ENCODE data around the gene KLF2. TPM values are rescaled to one million over a fixed set of nuclear protein-coding genes. Genes with fewer than 3 reads are reported as not detected.

The KLF2 gene
- total and polyA plus RNA-seq, 2 donors (not counting 1 experiment from before 2014, with no cell fraction given): 242 to 3,965 TPM

DNA sequence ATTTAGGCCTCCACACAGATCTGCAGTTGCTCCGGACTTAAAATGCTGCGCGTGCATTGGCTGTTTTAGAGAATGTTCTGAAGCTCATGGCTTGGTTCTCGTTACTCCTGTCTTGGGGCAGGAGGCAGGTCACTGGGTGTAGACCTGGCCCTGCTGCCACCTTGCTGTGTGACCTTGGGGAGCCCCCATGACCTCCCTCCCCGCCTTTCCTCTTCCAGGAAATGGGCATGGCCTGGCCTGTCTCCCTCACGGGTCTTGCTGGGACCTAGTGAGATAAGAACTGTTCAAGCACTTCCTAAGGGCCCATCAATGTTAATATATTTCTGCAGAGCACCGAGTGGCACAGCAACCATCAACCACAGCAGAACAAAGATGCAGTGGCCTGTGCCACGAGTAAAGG is 49.4 kb downstream of the KLF2 start:
- no peak overlapping the region for H3K9ac ChIP-seq (ENCODE audit: low read length)
- H4K20me1 ChIP-seq (ENCODE audit: control insufficient read depth, insufficient read depth, low read length, poor library complexity, severe bottlenecking): no peaks in the 10 kb centered on the region
- DNase-seq (no peak), ATAC-seq (ENCODE audit: low read depth) (no peak)
- Mint-ChIP-seq H3K9me3 (ENCODE audit: insufficient read depth) (no peaks in the 10 kb centered on the region), H3K27me3 (no peaks in the 10 kb centered on the region), H3K4me3 (peak overlapping the region; percentile 29), H3K4me1 (peaks cover 55% of the 10 kb centered on the region), H3K27ac (peak overlapping the region; percentile 89)
- POLR2A ChIA-PET: interaction anchor here (0.6 to 12.1 kb wide), 4 partner anchors 46 to 1040 kb away, joined by 3 to 337 read pairs (median 4); partner anchors contain the start of gene KLF2
- H3K27me3 ChIP-seq (replicated peaks in 1 of 4; ENCODE audit: control extremely low read depth in 1 of 4, control insufficient read depth in 3 of 4, insufficient read depth in 4 of 4, low read length in 3 of 4): no peaks in the 10 kb centered on the region
- peaks cover 93 to 100% of the 10 kb centered on the region in 2 donors for H3K4me1 ChIP-seq (ENCODE audit: control insufficient read depth in 2 of 2, insufficient read depth in 2 of 2, low read length in 2 of 2)
- H3K79me2 ChIP-seq (ENCODE audit: control insufficient read depth, insufficient read depth, low read length): peaks cover 63% of the 10 kb centered on the region
- H3K4me3 ChIP-seq (ENCODE audit: control extremely low read depth in 1 of 5, extremely low read depth in 1 of 5, insufficient read depth in 1 of 5, low read depth in 2 of 5, low read length in 4 of 5): no peak overlapping the region
- CTCF ChIA-PET: interaction anchor here (0.6 to 6.1 kb wide), 8 partner anchors 9 to 285 kb away, joined by 3 to 87 read pairs (median 14); no protein-coding TSS in a partner anchor
- no peak overlapping the region for H3K27ac ChIP-seq (ENCODE audit: low read length in 2 of 2)
- H3K4me2 ChIP-seq (replicated peaks; ENCODE audit: low read depth, low read length, poor library complexity, severe bottlenecking): peak overlapping the region; percentile 17
- H3K9me3 ChIP-seq (ENCODE audit: control extremely low read depth in 1 of 3, control insufficient read depth in 2 of 3, insufficient read depth in 1 of 3, low read length in 2 of 3): peaks cover 0 to 3% (median 0%) of the 10 kb centered on the region in 3 donors
- intact Hi-C loops (cut with micrococcal nuclease): no loop called here
- peaks cover 2 to 54% of the 10 kb centered on the region in 2 experiments for H3K36me3 ChIP-seq (replicated peaks in 1 of 2; ENCODE audit: control extremely low read depth in 1 of 2, control insufficient read depth in 1 of 2, extremely low read depth in 1 of 2, insufficient read depth in 2 of 2, low read length in 1 of 2)
- no peak overlapping the region for H2AFZ ChIP-seq (ENCODE audit: insufficient read depth, low read depth, low read length, poor library complexity, severe bottlenecking)
- WGBS (ENCODE audit: insufficient coverage): 88% methylated on average over 8 of the region's 8 CpGs
- TF ChIP-seq EZH2 (IDR thresholded peaks at IDR 0.05; ENCODE audit: borderline replicate concordance, insufficient read depth, low read depth, low read length, poor library complexity, severe bottlenecking): no peak
- TF ChIP-seq, protein P1, sequence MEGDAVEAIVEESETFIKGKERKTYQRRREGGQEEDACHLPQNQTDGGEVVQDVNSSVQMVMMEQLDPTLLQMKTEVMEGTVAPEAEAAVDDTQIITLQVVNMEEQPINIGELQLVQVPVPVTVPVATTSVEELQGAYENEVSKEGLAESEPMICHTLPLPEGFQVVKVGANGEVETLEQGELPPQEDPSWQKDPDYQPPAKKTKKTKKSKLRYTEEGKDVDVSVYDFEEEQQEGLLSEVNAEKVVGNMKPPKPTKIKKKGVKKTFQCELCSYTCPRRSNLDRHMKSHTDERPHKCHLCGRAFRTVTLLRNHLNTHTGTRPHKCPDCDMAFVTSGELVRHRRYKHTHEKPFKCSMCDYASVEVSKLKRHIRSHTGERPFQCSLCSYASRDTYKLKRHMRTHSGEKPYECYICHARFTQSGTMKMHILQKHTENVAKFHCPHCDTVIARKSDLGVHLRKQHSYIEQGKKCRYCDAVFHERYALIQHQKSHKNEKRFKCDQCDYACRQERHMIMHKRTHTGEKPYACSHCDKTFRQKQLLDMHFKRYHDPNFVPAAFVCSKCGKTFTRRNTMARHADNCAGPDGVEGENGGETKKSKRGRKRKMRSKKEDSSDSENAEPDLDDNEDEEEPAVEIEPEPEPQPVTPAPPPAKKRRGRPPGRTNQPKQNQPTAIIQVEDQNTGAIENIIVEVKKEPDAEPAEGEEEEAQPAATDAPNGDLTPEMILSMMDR (IDR thresholded peaks at IDR 0.05): no peak

DNA sequence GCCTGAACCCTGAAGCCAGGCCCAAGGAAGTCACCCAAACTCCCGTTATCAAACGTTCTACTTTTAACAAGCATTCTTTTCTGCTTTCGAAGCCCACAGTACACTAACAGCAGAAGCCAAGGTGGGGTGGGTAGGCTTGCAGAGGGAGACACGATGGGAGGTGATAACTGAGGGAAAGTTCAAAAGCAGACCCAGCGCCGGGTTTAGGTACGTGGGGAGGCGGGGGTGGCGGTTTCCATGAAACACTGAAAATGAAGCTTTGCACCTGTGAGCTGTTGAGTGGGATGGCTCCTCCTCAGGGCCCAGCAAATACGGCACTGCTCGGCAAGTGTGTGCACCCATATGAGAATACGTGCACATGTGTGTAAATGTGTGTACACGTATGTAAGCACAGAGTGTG is 49.8 kb downstream of the KLF2 start:
- H3K36me3 ChIP-seq (replicated peaks in 1 of 2; ENCODE audit: control extremely low read depth in 1 of 2, control insufficient read depth in 1 of 2, extremely low read depth in 1 of 2, insufficient read depth in 2 of 2, low read length in 1 of 2): peaks cover 2 to 54% of the 10 kb centered on the region in 2 experiments
- POLR2A ChIA-PET: interaction anchor here (12.1 kb wide), 1 partner anchor 47 kb away, joined by 337 read pairs; the partner anchor contains the start of gene KLF2
- TF ChIP-seq EZH2 (IDR thresholded peaks at IDR 0.05; ENCODE audit: borderline replicate concordance, insufficient read depth, low read depth, low read length, poor library complexity, severe bottlenecking): no peak
- TF ChIP-seq, protein P1 (IDR thresholded peaks at IDR 0.05): no peak
- no peak overlapping the region for H3K27ac ChIP-seq (ENCODE audit: low read length in 2 of 2)
- H4K20me1 ChIP-seq (ENCODE audit: control insufficient read depth, insufficient read depth, low read length, poor library complexity, severe bottlenecking): no peaks in the 10 kb centered on the region
- no peaks in the 10 kb centered on the region for H3K27me3 ChIP-seq (replicated peaks in 1 of 4; ENCODE audit: control extremely low read depth in 1 of 4, control insufficient read depth in 3 of 4, insufficient read depth in 4 of 4, low read length in 3 of 4)
- H3K9me3 Mint-ChIP-seq (ENCODE audit: insufficient read depth): no peaks in the 10 kb centered on the region
- intact Hi-C loops (cut with micrococcal nuclease): no loop called here
- CTCF ChIA-PET: interaction anchor here (0.6 to 6.1 kb wide), 6 partner anchors 8 to 285 kb away, joined by 3 to 87 read pairs (median 36); no protein-coding TSS in a partner anchor
- H3K79me2 ChIP-seq (ENCODE audit: control insufficient read depth, insufficient read depth, low read length): peaks cover 67% of the 10 kb centered on the region
- H3K4me1 ChIP-seq (ENCODE audit: control insufficient read depth in 2 of 2, insufficient read depth in 2 of 2, low read length in 2 of 2): peaks cover 90 to 100% of the 10 kb centered on the region in 2 donors
- WGBS (ENCODE audit: insufficient coverage): 94% methylated on average over 10 of the region's 13 CpGs
- no peak overlapping the region for H3K9ac ChIP-seq (ENCODE audit: low read length)
- no peak overlapping the region for H3K4me2 ChIP-seq (replicated peaks; ENCODE audit: low read depth, low read length, poor library complexity, severe bottlenecking)
- no peak for DNase-seq
- no peak overlapping the region for H2AFZ ChIP-seq (ENCODE audit: insufficient read depth, low read depth, low read length, poor library complexity, severe bottlenecking)
- no peak overlapping the region for H3K4me3 ChIP-seq (ENCODE audit: control extremely low read depth in 1 of 5, extremely low read depth in 1 of 5, insufficient read depth in 1 of 5, low read depth in 2 of 5, low read length in 4 of 5)
- peaks cover 58% of the 10 kb centered on the region for H3K4me1 Mint-ChIP-seq
- peak overlapping the region; percentile 3 for H3K4me3 Mint-ChIP-seq
- peaks cover 0 to 5% (median 0%) of the 10 kb centered on the region in 3 donors for H3K9me3 ChIP-seq (ENCODE audit: control extremely low read depth in 1 of 3, control insufficient read depth in 2 of 3, insufficient read depth in 1 of 3, low read length in 2 of 3)
- H3K27me3 Mint-ChIP-seq: no peaks in the 10 kb centered on the region
- ATAC-seq (ENCODE audit: low read depth): no peak
- H3K27ac Mint-ChIP-seq: peak overlapping the region; percentile 46

Measured in B cell (primary cell).